ENCODE results near the gene ZNF30.

GRCh38 chr19:34880034-34880433, 46.7 kb upstream of the ZNF30 start:
- TF ChIP-seq CTCF (IDR thresholded peaks at IDR 0.05) (no peak), POLR2A (IDR thresholded peaks at IDR 0.05) (no peak)

All from testis (tissue), 2 donors.